GM19397 (cell line): ENCODE results near the gene FEN1.
A peak's percentile ranks its signal among the peaks of the same experiment; 100 is the strongest.

Experiments used
- ATAC-seq: cut with Tn5 transposase; IDR thresholded peaks from one replicate; pipeline ENCODE4 v1.9.1; 2021; ENCODE audit warnings: mild to moderate bottlenecking, moderate library complexity; ENCODE audit not compliant: unreplicated experiment

FEN1 gene

DNA sequence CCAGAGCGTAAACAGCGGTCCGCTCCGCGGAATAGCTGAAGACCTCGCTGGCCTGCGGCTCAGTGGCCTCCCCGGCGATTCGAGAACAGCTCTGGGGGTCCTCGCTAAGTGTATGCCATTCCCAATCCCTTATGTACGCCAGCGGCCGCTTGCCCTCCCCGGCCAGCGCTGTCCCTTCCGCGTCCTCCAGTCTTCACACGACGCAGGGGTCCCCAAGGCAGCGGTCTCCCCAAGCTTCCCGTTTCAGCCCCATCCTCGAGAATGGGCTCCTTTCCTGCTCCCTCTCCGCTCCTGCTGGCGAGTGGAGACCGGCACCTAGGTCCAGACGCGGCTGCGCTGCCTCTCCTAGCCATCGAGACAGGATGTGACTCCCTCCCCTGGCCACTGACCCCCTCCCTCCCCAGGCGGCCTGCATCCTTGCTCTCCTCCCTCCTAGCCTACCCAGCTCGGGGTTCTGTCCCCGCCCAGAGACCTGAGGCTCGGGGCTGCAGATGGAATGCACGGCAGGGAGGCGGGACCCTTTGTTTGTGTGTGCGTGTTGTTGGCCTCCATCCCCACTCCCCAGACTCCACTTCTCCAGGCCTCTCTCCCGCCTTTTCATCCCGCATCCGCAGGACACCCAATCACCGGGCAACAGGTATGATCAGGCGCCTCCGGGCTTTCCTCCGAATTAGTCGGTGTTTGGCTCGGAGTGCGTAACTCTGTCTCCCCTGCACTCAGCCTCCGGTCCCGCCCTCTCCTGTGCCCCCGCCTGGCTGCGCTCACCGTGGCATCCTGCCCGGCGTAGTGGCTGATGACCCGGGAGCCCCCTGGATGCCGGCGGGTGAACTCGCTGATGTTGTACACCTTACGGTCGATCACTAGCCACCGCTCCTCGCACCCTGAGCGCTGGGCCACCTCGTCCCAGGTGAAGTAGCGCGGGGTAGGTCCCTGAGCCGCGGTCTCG, 23.4 kb downstream of the FEN1 start:
- peak; percentile 23 for ATAC-seq

DNA sequence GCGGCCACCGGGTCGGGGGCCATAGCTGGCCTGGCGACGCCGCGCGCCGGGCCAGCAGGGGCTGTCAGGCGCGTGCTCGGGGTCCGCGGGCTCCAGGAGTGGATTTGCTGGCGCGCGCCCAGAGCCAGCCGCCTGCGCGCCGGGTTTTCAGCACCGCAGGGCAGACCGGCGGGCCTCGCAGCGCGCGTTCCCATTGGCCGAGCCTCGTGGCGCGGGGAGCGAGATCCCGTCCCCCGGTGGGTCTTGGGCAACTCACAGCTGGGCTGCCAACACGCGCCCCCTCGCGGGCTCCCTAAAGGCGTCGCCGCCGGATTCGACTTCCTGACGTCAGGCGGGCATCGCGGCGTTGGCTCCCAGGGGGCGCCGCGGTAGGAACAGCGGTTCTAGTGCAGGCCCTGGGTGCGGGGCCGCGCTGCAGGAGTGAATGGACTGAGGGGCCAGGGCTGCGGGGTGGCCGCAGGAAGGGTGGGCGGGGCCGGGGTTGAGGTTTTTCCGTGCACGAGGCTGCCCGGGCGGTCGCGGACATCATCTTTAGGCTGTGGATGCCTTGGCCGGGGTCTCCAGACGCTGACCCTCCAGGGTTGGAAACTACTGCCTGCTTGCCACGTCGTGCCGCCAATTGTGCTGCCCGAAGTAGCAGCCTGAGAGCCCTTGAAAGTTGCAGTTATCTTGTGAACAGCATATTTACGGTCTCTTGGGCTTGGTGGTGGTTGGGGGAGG, 24.2 kb downstream of the FEN1 start, which contains the start of gene FADS1:
TSS of gene FADS1 (minus strand) at position 268 of the 720 bp plus-strand sequence. CDS start at position 194, 74 bp downstream.
- ATAC-seq: peak; percentile 50

DNA sequence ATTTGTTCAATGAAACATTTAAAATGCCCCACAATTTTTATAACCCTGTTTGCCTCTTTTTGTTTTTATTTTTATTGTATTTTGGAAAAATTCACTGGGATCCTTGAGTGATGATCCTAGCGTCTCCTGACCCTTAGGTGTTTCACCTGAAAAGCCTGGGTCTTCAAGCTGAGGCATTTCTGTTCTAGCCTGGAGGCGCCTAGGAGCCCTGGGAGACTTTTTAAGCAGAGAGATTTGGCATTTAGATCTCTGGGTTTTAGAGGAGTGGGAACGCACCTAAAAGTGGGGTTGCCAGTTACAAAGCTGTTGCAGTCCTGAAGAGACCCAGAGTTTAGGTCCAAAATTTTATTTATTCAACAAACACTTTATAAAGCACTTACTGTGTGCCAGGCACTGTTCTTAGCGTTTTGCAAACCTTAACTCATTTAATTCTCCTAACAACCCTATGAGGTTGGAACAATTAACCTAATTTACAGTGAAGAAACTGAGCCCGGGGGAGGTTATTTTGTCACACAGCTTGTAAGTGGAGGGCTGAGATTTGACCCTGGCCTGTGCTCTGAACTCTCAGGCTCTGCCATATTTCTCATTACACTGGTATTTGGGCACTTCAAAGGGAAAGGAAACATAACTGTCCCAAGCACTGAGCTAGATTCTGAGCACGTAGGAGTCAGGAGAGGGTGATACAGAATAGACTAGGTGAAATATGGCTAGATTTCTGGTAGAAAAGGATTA, 24.9 kb downstream of the FEN1 start:
- ATAC-seq: no peak

DNA sequence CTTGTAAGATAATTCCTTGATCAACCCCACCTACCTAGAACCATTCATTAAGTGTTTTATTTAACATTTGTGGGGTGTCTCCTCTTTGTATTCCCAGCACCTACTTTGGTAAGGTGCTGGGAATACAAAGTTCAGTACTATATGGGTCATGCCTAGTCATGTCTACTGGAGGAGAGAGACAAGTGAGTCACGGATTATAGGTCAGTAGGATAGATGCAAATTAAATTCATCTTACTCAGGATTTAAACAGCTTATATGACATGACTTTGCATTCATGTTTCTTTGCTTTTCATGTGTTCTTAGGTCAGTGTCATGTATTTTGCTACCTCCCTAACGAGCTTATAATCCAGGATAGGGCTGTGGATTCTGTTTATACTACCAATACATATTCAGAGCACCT, 27.5 kb downstream of the FEN1 start:
- no peak for ATAC-seq

DNA sequence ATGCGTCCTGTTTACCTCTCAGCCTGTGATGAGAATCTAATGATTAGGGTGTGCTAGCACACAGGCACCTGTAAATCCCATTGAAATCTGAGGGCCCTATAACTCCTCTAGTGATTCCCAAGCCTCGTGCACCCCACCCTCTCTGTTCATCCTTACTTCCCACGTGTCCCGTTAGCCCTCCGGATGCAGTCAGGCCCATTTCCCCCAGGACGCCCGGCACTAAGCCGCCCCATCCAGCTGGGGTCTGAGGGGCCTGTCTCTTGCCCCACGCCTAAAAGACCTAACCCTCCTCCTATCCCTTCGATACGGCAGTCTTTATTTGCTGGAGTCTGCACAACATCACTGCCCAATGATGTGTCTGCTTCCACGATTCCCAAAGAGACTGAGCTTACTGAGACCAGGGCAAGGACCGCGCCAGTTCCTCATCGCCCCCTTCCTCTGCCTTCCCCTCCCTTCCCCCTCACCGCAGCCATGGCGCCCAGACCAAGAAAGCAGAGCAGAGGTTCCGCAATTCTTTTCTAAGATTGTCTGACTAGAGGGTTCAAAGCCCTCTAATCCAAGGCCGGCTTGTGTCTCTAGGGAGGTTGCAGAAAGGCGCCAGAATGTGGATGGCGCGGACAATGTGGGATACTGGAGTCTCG, 34.3 kb downstream of the FEN1 start:
- ATAC-seq: no peak

DNA sequence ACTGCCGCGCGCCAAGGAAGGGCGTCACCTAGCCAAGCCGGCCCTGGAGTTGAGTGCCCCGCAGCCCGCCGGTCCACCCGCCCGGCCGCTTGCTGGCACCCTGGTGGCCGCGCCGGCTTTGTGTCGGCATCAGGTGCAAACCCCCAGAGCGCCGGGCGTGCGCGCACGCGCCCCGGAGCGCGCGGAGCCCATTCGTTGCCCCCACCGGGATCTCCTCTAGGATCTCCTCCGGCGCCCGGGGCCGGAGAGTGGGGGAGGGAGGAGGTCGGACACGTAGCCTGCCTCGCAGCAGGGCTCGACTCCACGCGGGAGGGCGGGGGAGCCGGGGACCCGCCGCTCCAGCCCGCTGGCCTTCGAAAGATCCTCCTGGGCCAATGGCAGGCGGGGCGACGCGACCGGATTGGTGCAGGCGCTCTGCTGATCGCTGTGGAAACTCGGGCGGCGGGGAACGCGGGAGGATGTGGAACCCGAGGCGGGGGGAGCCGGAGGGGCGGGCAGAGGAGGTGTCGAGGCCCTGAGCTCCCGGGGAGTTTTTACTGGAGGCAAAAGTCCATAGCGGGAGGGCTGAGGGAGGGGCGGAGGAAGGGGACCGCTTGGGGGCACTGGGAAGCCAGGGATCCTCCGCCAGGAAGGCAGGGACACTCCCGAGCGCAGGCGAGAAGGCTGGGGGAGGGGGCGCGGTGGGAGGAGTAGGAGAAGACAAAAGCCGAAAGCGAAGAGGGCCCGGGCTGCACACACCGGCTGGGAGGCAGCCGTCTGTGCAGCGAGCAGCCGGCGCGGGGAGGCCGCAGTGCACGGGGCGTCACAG, 35.1 kb downstream of the FEN1 start, which contains the start of gene FADS2:
TSS of gene FADS2 (plus strand) at position 730 of the 808 bp plus-strand sequence. CDS start 91 bp downstream, outside the sequence.
- ATAC-seq: peak; percentile 63

DNA sequence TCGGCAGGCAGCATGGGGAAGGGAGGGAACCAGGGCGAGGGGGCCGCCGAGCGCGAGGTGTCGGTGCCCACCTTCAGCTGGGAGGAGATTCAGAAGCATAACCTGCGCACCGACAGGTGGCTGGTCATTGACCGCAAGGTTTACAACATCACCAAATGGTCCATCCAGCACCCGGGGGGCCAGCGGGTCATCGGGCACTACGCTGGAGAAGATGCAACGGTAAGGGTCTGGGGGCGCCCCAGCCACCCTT, 35.6 kb downstream of the FEN1 start:
- no peak for ATAC-seq

DNA sequence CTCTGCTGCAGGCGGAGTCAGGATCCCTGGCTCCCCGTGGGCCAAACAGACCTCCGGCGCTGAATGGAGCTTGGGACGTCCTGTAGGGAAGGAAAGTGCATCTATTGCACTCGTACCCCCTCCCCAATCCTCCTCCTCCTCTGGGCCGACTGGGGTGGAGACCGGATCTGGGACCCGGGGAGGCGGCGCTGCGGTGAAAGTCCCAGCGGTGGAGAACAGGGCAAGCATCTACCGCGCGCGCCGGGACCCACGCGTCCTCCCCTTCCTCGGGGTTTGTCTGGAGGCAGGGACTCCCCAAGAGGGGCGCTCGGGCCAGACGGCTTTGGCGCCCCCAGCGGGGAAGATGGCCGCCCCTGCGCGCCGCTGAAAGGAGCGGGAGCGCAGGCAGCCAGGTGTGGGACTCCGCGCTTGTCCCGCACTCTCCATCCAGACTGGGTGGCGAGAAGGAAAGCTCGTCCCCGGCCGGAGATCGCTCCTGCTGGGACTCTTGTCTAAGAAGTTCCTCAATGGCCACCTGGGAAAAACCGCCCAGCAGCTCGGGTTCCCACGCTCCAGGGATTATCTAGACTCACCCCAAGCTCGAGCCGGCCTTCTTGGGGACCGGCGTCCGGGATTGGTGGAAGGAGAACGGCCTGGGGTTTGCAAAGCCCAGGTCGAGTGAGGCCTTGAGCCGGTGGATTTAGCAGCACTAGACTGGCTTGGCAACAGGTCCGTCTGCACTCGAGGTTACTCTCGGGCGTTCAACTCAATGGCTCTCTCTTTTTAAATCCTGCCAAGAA, 36.1 kb downstream of the FEN1 start:
- no peak for ATAC-seq

- no peak for ATAC-seq
Observed at GRCh38 chr11:61829806-61830205, 37.1 kb downstream of the FEN1 start.

DNA sequence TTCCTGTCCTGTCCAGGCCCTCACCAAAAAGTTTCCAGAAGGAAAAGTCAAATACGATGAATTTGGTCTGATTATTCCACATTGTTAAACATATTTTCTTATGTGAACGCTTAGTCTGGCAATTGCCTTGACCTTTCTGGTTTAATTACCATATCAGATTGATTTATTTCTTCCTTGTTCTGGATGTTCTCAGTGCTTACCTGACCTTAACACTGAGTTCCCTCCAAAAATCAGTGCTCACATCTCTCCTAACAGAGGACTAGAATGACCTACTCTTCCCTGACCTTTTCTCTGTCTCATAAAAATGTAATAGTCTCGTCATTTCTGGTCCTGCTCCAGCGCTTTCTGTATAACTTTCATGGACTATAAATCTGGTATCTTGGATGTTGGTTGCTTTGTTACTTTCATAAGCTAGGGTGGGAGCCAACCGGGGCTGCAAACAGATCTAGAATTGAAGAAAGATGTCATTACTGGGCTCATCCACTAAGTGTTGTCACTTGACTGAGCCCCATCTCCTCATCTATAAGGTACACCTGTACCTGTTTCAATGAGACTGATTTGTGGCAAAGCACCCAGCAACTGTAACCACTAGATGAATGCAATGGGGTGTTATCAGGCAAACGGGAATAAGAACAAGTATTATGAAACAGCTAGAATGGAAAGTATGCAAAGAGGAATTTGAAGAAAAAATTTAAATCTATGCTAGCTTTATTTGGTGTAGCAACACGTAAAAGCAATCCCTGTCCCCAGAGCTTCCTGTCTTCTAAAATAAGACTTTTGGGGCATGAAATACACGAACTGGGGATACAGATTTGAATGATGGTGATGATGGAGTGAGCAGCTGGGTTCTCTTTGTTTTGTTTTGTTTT, 37.8 kb downstream of the FEN1 start:
- ATAC-seq: no peak

GRCh38 chr11:61832207-61832606, 39.5 kb downstream of the FEN1 start:
- no peak for ATAC-seq

DNA sequence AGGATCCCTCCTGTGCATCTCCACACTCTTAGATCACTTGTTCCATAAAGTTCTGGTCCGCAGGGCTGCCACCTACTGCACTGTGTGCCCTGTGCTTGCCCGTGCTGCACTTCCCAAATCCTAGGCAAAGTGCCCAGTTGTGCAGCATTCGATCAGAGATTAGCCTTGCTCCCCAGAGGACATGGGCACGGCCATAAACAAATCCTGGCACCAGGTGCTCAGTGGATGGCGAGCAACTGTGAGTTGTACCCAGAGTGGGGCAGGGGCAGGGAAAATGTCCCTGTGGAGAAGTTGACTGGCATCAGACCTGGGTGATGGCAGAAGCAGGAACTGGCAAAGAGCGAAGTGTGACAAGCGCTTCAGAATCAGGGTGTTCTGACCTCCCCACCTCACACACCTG, 40.0 kb downstream of the FEN1 start:
- no peak for ATAC-seq

DNA sequence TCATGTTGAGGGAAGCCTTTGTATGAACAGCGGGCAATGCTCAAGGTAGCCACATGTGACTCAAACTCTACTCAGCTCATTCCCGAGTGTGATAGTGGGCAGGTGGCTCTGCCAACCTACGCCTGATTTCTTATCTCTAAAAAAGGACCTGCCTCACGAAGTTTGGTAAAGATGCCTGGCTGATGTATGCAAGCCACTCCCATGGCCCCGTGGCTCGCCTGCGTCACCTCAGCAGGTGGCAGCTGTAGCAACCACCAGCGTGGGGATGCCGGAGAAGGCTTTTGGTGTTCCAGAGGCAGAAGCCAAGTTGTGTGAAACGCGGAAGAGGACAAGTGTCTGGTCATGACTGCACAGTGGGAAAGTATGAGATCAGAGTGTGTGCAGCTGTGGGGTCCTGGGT, 40.8 kb downstream of the FEN1 start:
- ATAC-seq: no peak

DNA sequence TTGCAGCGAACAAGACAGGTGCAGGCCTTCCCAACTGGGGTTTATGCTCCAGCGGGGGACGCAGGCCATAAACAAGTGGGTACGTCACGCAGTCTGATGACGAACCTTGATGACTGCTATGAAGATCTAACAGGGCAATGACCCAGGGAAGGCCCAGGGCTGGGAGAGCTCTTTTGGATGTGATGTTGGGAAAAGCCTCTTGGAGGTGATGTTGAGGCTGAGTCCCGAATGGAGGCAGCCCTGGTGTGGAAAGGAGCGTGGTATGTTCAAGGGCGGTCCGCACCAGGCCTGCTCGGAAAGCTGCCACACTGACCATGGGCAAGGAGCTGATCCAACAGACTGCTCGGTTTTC, 41.2 kb downstream of the FEN1 start:
- ATAC-seq: no peak

DNA sequence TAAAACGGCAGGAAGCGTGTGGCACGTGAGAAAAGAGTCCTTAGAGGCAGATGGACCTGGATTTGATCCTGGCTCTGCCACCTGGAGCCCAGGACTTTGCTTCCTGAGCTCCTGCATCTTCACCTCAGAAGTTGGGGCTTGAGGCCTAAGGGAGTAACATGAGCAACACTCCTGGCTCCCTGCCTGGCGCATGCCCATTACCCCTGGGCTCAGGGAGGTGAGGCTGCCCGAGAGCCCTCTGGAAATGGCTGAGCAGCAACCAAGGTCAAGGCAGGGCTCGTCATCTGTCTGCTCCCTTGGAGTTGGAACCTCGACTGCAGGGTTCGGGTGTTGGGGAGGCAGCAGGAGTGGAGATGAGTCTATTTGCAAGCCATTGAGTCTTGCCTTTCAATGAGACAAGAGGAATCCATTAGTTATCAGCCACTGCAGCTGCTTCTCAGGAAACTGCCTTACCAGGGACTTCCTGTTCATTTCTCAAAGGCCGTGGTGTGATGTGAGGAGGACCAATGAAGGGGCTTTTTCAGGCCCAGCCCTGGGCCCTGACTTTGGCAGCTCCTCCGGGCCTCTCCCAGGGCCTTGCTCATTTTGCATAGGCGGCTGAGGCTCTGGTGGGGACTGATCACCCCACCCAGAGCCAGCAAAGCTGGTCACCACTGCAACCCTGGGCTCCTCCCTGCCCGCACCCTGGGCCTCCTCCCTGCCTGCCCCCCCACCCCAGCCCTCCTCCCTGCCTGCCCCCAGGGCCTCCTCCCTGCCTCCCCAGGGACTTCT, 41.8 kb downstream of the FEN1 start:
- ATAC-seq: peak; percentile 81

- no peak for ATAC-seq
Observed at GRCh38 chr11:61836193-61836592, 43.5 kb downstream of the FEN1 start.

GRCh38 chr11:61837411-61838005, 44.8 kb downstream of the FEN1 start:
- ATAC-seq: no peak
